Measurements from ENCODE around the gene SF3B6.
"Not testable (repeated sequence)": the region's sequence is repeated elsewhere in the genome, so short reads cannot be mapped to it uniquely, and the experiment has no call there.

The SF3B6 gene

GRCh38 chr2:24075915-24076848 lies at the start of gene SF3B6:
TSS of gene SF3B6 (minus strand) at chr2:24076326. CDS start at chr2:24076229, 97 bp downstream.
- peak; percentile 75 for DNase-seq (ENCODE audit: low spot score)

- peak; percentile 34 for DNase-seq (ENCODE audit: low spot score)
These were observed 47.9 kb upstream of the SF3B6 start for GRCh38 chr2:24123922-24124580.

GRCh38 chr2:24123195-24123921 lies 47.2 kb upstream of the SF3B6 start, which contains the start of the genes FAM228B and PFN4:
TSS of gene FAM228B (plus strand) at chr2:24123469. CDS start at chr2:24124362, 893 bp downstream.
TSS of gene PFN4 (minus strand) at chr2:24123334. CDS start at chr2:24122535, 799 bp downstream.
- peak; percentile 73 for DNase-seq (ENCODE audit: low spot score)

GRCh38 chr2:24122366-24123194 lies 46.5 kb upstream of the SF3B6 start:
- no peak for DNase-seq (ENCODE audit: low spot score)

DNA sequence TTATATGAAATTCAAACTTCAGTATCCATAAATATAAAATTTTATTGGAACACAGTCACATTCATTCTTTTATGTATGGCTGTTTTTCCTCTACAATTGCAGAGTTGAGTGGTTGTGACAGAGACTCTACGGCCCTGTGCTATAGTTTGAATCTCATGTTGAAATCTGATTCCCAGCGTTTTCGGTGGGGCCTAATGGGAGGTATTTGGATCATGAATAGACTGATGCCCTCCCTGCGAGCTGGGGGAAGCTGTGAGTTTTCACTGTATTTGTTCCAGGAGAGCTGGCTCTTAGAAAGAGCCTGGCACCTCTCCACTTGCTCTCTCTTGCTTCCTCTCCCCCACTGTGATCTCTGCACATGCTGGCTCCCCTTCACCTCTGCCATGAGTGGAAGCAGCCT lies 45.3 kb upstream of the SF3B6 start:
- DNase-seq (ENCODE audit: low spot score): no peak

DNA sequence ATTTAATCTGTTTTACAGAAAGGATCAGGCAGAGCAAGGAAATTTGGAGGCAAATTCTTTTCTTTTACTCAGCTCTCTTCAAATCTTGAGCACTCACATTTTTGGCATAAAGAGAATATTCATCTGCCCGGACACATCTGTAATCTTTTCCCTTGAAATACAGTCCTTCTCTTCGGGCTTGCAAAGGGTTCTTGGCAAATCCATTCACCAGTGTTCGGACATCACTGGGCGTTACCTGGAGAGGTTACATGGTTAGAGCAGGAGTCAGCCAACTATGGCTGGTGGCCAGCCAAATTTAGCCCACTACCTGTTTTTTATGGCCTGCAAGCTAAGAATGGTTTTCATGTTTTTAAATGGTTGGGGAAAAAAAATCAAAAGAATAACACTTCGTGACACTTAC lies 44.9 kb upstream of the SF3B6 start:
- DNase-seq (ENCODE audit: low spot score): no peak

GRCh38 chr2:24117902-24118301 lies 41.8 kb upstream of the SF3B6 start:
- DNase-seq (ENCODE audit: low spot score): no peak

- DNase-seq (ENCODE audit: low spot score): no peak
These were observed 38.9 kb upstream of the SF3B6 start for GRCh38 chr2:24115057-24115456.

DNA sequence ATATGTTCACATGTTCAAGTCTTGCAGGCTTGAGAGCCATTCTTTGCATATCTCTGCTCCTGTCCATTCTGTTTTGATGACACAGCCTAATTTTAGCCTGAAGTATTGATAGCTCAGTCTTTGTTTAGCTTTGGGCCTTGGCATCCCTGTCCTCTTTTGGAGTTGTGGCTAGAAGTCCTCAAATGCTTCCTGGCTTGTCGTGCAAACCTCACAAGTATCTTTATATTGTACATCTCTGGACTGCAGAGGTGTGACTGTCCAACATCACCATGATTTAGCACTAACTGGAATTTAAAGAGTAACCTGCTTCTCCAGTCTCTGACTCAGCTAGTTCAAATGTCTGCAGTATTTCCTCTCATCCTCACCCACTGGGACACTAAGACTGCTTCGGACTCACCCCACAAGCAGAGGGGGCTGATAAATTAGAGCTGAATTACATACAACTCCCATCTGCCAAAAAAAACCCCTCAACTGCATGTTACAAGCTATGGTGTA lies 35.3 kb upstream of the SF3B6 start:
- no peak for DNase-seq (ENCODE audit: low spot score)

DNA sequence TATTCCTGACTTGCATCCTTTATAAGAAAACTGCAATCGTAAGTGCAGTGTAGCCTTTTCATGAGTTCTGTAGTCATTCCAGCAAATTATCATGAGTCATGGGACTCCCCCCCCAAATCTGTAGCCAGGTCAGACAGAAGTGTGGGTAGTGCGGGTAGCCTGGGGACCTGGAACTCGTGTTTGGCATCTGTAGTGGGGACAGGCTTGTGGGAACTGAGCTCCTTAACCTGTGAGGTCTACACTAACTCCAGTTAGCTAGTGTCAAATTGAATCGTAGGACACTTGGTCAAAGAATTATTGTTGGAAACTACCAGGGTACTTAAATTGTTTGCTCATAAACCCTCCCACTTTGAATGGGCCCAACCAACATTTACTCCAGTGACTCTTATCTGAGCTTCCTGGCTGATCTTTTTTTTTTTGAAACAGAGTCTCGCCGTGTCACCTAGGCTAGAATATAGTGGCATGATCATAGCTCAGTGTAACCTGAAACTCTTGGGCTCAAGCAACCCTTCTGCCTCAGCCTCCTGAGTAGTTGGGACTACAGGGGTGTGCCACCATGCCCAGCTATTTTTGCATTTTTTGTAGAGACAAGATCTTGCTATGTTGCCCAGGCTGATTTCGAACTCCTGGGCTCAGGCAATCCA lies 34.7 kb upstream of the SF3B6 start:
- no peak for DNase-seq (ENCODE audit: low spot score)

DNA sequence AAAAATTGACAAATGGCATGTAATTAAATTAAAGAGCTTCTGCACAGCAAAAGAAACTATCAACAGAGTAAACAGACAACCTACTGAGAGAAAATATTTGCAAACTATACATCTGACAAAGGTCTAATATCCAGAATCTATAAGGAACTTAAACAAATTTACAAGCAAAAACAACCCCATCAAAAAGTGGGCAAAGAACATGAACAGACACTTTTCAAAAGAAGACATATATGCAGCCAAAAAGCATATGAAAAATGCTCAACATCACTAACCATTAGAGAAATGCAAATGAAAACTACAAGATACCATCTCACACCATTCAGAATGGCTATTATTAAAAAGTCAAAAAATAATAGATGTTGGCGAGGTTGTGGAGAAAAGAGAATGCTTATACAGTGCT lies 33.3 kb upstream of the SF3B6 start:
- DNase-seq (ENCODE audit: low spot score): not testable (repeated sequence)

- DNase-seq (ENCODE audit: low spot score): no peak
These were observed 31.2 kb upstream of the SF3B6 start for GRCh38 chr2:24107336-24107735.

DNA sequence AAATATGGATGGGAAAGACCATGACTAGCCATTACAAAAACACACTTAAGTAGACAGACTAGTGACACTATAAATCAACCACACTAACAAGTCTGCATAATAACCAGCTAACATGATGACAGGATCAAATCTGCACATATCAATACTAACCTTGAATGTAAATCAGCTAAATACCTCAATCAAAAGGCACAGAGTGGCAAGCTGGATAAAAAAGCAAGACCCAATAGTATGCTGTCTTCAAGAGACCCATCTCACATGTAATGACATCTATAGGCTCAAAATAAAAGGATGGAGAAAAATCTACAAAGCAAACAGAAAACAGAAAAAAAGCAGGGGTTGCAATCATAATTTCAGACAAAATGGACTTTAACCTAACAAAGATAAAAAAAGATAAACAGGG lies 30.7 kb upstream of the SF3B6 start:
- no peak for DNase-seq (ENCODE audit: low spot score)

- no peak for DNase-seq (ENCODE audit: low spot score)
These were observed 29.7 kb upstream of the SF3B6 start for GRCh38 chr2:24105816-24106215.

DNA sequence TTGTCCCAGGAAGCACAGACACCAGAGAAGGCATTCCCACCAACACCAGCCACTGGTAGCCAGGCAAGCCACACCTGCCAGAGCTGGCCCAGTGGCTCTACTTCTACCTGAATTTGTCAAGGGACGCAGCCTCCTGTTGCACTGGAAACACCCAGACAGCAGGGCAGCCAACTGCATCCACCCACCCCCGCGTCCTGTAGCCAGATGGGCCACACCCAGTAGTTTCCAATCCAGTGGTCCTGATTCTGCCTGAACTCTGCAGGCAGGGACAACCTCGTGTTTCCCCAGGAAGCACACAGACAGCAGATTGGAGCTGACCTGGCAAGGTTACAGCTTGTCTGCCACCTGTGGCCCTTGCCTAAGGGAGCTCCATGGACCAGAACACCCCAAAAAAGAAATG lies 28.8 kb upstream of the SF3B6 start:
- no peak for DNase-seq (ENCODE audit: low spot score)

- no peak for DNase-seq (ENCODE audit: low spot score)
These were observed 28.1 kb upstream of the SF3B6 start for GRCh38 chr2:24104110-24104650.

DNA sequence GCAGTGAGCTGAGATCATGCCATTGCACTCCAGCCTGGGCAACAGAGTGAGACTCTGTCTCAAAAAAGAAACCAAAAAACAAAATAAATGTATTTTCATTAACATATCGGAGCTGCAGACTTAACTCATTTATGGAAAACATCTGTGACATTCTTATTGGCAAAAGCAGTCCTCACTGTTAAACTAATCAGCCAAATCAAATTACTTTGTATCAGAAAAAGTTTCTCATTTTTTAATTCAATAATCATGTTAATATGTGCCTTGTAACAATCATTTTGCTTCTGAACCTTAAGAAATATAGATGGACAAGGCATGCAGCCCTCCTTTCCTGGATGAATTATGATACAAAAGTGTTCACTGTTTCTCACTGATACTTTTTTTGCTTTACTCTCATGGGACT lies 26.6 kb upstream of the SF3B6 start:
- no peak for DNase-seq (ENCODE audit: low spot score)

- no peak for DNase-seq (ENCODE audit: low spot score)
These were observed 25.9 kb upstream of the SF3B6 start for GRCh38 chr2:24101992-24102391.

- not testable (repeated sequence) for DNase-seq (ENCODE audit: low spot score)
These were observed 24.6 kb upstream of the SF3B6 start for GRCh38 chr2:24100732-24101131.

- not testable (repeated sequence) for DNase-seq (ENCODE audit: low spot score)
These were observed 19.1 kb upstream of the SF3B6 start for GRCh38 chr2:24095171-24095677.

All from HuH-7.5 (cell line).